NCI-H187 (cell line): Measurements from ENCODE around the gene SLC36A1.
"Not testable (repeated sequence)": the region's sequence is repeated elsewhere in the genome, so short reads cannot be mapped to it uniquely, and the experiment has no call there.

Experiments used
- DNase-seq, 2 experiments: peaks; one replicate each; lab custom pipeline; 2025; lab: John Stamatoyannopoulos, UW

Gene SLC36A1

DNA sequence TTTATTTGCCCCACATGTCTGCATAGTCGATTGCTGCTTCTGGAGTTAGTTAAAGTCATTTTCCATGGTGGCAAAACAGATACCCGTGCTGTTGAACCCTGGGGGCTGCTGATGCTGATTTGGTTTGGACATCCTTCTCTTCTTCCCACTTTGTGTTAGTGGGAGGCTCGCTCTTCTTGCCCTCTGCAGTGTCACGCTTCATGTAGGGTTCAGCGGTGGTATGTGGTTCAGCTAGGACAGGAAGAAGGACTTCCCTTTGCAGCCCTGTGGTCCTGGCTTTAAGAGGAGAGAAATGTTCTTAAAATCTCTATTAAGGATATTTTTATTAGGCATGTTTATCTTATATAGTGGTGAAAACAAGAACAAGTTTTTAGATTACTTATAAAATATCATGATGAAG, 36.2 kb downstream of the SLC36A1 start:
- no peak for DNase-seq

DNA sequence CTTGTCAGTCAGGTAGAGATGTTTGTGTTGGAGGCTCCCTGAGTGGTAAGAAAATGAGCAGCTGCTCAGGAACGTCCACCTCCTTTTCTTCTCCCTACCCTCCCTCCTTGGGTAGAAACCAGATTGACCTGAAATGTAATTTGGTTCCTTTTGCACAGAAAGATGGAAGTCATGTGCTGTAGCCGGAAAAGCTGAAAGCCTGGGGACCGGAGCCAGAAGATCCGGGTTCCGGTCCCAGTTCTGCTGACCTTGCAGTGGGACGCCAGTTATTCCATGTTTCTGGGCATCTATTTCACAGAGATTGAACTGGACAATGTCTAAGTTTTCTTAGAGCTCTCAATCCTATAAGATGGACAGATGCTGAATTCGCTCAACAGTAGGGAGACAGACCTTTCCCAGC, 40.1 kb downstream of the SLC36A1 start:
- DNase-seq = no peak

DNA sequence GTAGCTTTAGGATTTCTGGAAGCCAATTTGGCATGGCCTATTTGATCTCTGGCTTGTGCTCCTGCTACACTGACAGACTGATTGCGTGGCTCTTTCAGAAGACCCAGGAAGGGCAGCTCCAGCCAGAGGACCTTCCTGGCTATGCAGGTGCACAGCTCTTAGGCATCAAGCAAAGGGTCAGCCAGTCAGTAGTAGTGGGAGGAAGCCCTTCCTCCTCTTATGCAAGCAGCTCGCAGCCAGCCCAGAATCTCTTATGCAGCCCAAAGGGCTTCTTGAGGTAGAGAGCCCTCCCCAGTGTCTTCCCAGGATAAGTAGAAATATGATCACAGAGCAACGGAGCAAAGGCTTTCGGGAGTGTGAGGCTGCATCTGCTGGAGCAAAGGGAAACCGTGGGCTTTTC, 43.2 kb downstream of the SLC36A1 start:
- peak in 1 of 2 experiments; percentile 25 for DNase-seq

DNA sequence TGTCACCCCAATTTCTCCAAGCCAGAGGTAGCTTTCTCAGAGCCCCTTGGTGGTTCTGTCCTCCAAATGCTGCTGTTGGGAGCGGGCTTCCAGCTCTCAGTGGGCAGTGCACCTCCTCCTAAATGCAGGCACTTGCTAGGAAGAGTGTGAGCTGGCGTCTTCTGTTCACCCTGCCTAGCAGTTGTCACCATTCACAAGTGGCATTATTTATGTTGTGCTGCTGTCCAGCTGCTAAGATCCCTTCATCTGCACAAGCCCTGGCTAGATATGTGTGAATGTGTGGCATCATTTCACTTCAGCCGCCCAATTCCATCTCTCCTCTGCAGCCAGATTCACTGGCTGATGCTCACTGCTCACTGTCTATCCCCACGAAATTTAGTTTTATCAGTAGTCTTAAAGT, 43.7 kb downstream of the SLC36A1 start:
- peak in 1 of 2 experiments; percentile 35 for DNase-seq

DNA sequence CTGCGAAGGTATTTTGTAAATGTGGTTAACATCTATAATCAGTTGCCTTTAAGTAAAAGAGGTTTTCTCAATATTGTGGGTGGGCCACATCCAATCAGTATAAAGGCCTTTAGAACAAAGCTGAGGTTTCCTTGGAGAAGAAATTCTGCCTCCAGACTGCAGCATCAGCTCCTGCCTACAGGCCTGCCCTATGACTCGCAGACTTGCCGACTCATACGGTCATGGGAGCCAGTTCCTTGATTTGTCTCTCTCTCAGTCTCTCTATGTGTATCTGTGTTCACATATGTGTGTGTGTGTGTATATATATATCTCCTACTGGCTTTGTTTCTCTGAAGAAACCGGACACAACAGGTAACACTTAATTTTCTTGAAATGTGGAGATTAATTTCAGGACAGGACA, 45.3 kb downstream of the SLC36A1 start:
- peak in 1 of 2 experiments; percentile 59 for DNase-seq

DNA sequence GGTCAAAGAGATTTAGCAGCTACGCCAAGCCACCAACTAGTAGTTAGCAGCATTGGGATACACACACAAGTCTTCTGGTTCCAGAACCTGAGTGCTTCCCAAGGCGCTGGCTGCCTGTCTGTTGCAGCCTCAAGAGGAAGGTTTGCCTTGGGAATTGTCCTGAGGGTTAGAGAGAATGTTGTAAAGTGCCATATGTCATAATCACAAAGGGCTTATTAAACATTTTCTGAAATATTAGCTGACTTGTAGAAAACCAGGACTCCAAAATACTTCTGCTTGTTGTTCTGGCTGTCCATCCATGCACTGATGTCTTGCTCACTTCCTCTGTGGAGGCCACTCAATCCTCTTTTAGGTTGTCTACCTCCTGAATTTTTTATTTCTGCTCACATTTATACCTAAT, 46.3 kb downstream of the SLC36A1 start:
- DNase-seq = no peak

DNA sequence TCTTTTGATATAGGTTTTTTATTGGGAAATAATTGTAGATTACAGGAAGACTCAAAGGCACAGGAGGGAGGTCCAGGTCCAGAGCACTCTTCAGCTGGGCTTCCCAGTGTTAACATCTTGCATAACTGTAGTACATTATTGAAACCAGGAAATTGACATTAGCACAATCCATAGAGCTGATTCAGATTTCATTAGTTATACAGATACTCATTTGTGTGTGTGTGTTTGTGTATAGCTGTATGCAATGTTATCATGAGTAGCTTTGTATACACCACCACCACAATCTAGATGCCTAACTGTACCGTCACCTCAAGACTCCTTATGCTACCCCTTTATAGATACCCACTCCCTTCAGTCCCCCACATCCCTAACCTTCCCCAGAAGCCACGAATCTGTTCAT, 47.9 kb downstream of the SLC36A1 start:
- no peak for DNase-seq

DNA sequence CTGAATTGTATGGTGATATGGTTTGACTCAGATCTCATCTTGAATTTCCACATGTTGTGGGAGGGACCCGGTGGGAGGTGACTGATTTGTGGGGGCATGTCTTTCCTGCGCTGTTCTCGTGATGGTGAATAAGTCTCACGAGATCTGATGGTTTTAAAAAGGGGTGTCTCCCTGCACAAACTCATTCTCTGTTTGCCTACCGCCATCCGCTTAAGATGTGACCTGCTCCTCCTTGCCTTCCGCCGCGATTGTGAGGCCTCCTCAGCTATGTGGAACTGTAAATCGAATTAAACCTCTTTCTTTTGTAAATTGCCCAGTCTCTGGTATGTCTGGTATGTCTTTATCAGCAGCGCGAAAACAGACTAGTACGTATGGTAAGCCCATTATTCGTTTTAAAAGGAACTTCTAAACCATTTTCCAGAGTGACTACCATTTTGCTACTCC, 48.7 kb downstream of the SLC36A1 start:
- DNase-seq = no peak

DNA sequence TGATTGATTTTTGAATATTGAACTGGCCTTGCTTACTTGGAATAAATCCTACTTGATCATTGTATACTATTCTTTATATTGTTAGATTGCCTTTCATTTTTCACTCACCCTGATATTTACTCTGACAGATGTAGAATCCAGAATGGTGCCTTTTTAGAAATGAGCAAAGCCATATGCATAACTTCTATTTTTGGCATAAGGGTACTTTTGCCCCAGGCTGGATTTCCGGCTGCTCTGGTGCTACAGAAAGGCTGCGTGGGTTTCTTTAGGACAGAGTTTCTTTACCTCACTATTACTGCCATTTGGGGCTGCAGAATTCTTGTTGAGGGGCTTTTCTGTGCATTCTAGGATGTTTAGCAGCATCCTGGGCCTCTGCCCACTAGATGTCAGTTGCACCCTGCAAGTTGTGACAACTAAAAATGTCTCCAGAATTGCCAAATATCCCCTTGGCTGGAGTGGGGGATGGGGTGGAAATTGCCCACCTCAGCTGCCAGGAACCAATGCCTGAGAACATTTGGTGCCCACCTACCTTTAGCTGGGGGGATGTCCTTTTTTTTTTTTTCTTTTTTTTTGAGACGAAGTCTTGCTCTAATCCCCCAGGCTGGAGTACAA, 50.1 kb downstream of the SLC36A1 start:
- no peak for DNase-seq

DNA sequence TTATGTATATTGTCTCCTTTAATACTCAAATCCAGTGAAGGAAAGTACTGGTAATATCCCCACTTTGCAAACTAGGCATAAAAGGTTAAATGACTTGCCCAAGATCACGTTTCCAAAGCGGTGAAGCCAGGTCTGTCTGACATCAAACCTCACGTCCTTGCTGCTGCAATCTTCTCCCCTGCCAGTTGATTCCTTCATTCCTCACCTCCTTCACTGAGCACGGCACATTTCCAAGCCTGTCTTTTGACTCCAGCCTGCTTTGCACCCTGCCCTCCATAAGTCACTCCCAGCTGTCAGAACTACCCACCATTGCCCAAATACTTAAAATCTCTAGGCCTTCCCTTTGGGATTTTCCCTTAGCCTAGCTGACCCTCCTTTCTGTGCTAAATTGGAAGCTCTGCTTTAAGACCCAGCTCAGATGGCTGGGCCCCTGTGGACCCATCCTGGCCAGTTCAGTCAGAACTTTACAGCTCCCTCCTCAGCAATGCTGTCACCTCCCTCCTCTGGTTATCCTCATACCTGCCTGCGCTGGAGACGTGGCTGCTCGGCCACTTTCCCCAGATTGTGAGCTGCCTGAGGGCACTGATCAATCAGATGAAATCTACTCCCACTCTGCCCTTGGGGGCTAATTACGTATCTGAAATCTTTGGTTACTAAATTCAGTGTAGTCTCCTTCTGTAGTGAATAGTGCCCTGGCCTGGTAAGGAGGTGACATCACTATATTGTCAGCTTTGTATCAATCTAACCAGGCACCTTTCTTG, 51.2 kb downstream of the SLC36A1 start:
- no peak for DNase-seq

DNA sequence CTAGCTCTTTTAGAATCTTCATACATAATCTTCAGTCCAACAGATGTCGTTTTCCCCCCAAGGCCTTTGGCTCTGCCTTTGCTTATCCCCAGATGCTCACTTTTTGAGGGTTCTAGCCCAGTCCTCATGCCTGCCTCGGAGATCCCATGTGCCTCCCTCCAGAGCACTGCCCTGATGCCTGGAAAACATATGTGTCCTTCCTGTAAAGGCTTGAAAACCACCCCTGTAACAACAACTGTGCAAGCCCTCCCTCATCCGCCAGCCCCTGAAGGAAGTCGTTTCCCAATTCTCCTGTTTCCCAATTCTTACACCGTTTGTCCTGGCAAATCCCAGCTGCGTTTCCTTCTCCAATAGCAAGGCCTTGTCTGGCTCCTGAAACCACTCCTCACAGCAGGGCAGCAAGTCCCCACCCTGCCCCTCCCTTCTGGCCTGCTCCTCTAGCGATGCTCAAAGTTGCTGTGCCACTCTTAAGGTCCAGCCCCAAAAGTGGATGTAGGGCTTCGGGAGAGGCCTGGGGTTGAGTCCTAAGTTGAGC, 52.2 kb downstream of the SLC36A1 start:
- DNase-seq = no peak

DNA sequence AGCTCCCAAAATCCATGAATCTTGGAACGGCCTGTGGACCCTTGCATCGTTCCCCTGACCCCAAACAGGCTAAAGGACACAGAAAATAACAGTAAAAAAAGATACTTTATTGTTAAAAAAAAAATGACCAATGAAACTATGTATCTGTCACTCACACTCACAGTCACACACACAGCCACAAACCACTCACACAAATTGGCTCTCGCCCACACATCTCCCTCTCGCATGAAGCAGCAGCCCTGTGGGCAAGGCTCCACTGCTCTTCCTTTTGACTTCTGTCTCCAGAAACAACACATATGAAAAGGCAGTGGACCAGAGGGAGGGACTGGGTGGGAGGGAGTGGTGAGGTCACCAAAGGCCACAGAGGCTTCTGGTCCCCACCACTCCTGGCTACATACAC, 56.6 kb downstream of the SLC36A1 start:
- DNase-seq = no peak

DNA sequence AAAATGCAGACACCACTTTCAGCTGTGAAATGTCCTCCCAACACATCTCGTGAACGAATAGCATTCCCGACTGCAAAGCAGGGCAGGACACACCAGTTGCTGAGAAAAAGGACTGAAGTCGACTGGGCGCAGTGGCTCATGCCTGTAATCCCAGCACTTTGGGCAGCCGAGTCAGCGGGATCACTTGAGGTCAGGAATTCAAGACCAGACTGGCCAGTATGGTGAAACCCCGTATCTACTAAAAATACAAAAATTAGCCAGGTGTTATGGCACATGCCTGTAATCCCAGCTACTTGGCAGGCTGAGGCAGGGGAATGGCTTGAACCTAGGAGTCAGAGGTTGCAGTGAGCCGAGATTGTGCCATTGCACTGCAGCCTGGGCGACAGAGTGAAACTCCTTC, 60.9 kb downstream of the SLC36A1 start:
- DNase-seq = not testable (repeated sequence)

DNA sequence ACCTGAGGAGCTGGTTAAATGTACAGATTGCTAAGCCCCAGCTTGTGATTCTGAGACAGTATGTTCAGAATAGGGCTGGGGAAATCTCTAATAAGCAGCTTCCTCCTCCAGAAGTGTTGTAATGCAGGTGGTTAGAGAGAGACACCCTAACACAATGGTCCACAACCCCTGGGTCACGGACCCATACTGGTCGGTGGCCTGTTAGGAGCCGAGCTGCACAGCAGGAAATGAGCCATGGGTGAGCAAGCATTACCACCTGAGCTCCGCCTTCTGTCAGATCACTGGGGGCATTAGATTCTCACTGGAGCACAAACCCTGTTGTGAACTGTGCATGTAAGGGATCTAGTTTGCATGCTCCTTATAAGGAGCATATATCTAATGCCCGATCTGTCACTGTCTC, 61.8 kb downstream of the SLC36A1 start:
- no peak for DNase-seq

DNA sequence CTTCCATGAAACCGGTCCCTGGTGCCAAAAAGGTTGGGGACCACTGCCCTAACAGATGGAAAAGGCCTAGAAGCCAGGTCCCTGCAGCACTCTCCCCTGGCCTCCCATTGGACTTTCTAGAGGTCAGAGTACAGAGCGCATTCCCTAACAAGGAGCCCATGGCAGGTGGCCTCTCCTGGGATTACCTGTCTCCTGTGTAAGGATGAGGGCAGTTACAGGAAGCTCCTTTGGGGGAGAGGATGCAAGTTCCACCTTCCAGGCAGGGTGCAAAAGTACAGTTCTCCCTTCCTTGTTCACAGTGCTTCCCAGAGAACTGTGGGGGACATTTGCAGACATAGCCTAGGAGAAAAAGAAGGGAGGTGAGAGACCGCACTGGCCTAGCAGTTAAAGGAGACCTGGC, 62.4 kb downstream of the SLC36A1 start:
- DNase-seq = no peak

DNA sequence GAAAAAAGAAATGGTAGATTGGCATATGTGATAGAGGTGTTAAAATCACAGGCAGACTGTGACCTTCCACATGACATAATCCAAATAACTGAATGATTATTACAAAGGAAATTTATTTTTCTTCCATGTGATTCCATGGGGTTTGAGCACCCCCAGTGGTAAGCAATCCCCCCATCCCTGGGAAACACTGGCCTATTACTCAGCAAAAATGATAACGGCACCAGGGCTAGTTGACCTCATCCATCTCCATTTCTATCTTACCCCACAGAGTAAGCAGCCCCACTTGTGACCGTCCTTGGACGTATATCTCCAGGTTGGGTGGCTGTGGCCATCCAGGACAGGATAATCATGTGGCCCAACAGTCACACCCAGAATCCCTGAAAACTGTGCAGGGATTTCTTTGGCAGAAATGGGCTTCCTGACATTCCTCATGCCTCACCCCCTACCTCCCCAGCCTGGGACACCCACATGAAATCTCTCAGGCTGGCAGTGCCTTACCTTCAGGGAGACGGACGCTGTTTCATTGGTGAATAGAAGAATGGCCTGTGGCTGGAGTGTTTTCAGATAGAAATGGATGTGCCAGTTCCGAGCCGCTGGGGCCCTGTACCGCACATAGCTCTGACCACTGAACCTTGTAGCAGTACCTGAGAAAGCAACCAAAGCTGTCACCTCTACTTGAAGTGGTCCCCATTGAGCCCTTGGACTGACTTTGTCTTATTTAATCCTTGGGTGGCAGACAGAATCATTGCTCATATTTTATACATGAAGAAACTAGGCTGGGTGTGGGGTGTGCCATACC, 69.9 kb downstream of the SLC36A1 start:
- no peak for DNase-seq

DNA sequence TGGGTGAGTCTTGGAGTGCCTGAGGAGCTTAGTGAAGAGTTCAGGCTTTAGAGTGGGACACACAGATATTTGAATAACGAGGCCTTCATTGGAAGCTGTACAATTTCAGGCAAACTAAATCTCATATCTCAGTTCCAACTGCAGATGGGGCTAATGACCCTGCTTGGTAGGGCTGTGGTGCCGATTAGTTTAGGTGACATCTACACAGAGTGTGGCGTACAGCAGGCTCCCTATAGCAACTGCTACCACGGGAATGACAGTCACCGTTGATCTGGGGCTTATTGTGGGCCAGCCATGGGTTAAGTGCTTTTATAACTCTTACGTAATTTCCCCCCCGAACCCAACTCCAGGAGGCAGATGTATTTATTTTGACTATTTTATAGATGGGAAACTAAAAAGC, 72.9 kb downstream of the SLC36A1 start:
- no peak for DNase-seq

DNA sequence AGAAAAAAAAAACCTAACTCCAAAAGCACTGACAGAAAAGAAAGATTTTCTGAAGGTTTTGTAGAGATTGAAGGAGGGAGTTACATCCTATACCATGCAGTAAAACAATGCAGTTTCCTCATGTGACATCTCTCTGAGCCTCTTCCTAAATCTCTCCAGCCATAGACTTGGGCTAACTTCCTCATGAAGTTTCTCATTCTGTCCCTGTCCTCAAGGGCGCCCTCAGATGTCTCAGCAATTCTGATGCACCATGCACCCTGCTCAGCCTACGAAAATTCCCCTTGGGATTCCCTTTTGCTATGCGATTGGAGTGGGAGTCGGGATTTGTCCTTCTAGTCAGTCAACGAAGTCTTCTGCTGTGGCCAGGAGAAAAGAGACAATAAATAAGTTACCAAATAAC, 74.8 kb downstream of the SLC36A1 start:
- no peak for DNase-seq

DNA sequence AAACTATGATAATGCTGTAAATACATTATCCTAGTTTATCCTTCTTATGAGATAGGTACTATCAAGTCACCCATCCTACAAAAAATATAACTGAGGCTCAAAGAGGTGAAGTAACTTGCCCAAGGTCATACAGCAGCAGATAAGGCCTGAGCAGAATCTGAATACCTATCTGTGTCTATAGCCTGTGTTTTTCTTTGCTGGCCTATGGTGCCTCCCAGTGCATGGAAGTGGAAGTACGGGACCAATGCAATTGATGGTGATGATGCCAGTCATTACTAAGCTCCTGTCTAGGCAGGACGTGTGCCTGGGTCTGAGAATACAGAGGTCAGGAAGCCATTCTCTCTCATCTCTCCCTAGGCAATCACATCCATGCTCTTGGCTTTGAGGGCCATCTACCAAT, 75.9 kb downstream of the SLC36A1 start:
- DNase-seq = peak in 1 of 2 experiments; percentile 6

DNA sequence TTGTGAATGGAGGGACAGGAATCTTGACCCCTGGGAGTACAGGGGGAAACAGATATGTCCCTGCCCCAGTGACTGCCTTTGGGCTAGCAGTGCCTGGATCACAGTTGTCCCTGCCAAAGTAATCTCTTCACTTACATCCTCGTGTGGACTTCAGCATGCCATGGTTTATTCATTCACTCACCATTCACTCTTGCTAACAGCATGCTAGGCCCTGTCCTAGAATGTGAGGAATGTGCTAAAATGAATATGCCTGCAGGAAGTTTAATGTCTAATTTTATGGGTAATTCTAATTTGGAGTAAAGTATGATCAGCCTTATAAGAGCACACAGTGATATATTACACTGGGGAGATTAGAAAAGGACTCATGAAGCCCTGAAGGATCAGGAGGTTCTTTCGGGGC, 80.8 kb downstream of the SLC36A1 start:
- no peak for DNase-seq

DNA sequence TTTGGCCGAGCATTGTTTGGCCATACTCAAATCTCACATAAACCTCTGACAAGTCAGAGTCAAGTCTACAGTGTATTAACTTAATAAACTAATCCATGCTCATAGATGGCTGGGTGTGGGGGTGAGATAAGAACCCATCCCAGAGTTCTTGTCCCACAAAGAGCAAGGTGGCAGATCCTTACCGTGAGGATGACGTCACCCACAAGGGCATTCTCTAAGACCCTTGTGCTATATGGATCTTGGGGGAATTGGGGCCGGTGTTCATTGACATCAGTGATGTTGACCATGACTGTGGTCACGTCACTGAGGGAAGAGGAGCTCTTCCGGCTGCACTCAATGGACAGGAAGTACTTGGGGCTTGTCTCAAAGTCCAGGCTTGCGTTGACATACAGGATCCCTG, 81.6 kb downstream of the SLC36A1 start:
- no peak for DNase-seq

DNA sequence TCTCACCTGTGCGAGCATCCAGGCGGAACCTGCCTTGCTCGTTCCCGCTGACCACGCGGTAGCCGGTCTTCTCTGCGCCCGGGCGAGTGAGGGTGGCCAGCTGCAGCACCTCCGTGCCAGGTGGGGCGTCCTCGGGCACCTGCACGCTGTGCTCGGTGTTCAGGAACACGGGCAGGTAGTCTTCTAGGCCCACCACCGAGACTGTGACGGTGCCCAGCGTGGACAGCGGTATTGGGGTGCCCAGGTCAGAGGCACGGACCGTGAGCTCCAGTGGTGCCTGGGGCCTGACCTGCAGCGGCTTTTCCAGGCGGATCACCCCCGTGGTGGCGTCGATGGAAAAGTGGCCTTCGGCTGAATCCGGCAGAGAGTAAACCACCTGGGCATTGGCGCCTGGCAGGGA, 84.2 kb downstream of the SLC36A1 start:
- DNase-seq = no peak

DNA sequence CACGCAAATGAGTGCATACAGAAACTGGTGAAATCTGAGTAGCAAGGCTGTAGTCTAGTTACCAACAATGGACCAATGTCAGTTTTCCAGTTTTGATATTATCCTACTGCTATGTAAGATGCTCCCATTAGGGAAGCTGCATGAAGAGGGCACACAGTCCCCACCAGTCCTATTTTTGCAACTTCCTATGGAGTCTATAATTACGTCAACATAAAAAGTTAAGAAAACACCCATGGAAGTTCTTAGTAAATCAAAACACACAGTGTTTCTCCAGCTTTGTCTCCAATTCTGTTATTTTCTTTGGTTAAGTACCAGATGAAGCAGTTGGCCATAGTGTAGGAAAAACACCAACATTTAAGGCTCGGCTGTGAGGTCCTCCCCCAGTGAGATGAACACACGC, 85.0 kb downstream of the SLC36A1 start:
- no peak for DNase-seq
